Activated CD4-positive, alpha-beta T cell treated with anti-CD3 and anti-CD28 coated beads, Interleukin-2, amount 10 ng/mL, durations not matched to agents 7 days and 5 days (primary cell): ENCODE data around the gene LRIG1. TPM values are rescaled to one million over a fixed set of nuclear protein-coding genes. Genes with fewer than 3 reads are reported as not detected.
"Not testable (repeated sequence)": the region's sequence is repeated elsewhere in the genome, so short reads cannot be mapped to it uniquely, and the experiment has no call there.

Experiments used
- CTCF ChIA-PET: fragments of 350-600 bp; sonication (Branson Sonifier 250); formaldehyde crosslinking; loops from one replicate; lab custom pipeline; 2021; ENCODE audit warnings: antibody characterized with exemption; lab: Charles Lee
- POLR2A ChIA-PET: fragments of 350-600 bp; sonication (Branson Sonifier 250); formaldehyde crosslinking; loops from one replicate; lab custom pipeline; 2021; ENCODE audit warnings: antibody characterized with exemption; lab: Charles Lee
- DNase-seq: peaks from one replicate; pipeline ENCODE4 v3.0.0-alpha.2; 2020
- H3K27ac Mint-ChIP-seq: one replicate; pipeline ENCODE4 v1.8.0; 2021; ENCODE audit warnings: mild to moderate bottlenecking, moderate library complexity, mixed read lengths
- H3K27me3 Mint-ChIP-seq: one replicate; pipeline ENCODE4 v1.8.0; 2021; ENCODE audit warnings: mixed read lengths
- H3K36me3 Mint-ChIP-seq: one replicate; pipeline ENCODE4 v1.8.0; 2021; ENCODE audit warnings: low read depth, mixed read lengths
- H3K4me1 Mint-ChIP-seq: one replicate; pipeline ENCODE4 v1.8.0; 2021; ENCODE audit warnings: mixed read lengths
- H3K4me3 Mint-ChIP-seq: one replicate; pipeline ENCODE4 v1.8.0; 2021; ENCODE audit warnings: mild to moderate bottlenecking, moderate library complexity, mixed read lengths
- H3K9me3 Mint-ChIP-seq: one replicate; pipeline ENCODE4 v1.8.0; 2021; ENCODE audit warnings: mixed read lengths
- total RNA-seq, 2 experiments: library from RNA; stranded (reverse); gene quantifications; one replicate each; pipeline ENCODE4 v1.2.3, GENCODE V29; 2021

Gene LRIG1
- total RNA-seq, 2 experiments from 2014 or later, result 26.1 to 26.4 TPM

- H3K4me1 Mint-ChIP-seq, result peaks cover 14% of the 10 kb centered on the region
- ChIA-PET POLR2A (no interaction called here), CTCF (no interaction called here)
- no peaks in the 10 kb centered on the region for H3K9me3 Mint-ChIP-seq
- H3K27ac Mint-ChIP-seq, result no peak overlapping the region
- DNase-seq, result no peak
- no peaks in the 10 kb centered on the region for H3K27me3 Mint-ChIP-seq
- H3K36me3 Mint-ChIP-seq, result peaks cover 13% of the 10 kb centered on the region
- H3K4me3 Mint-ChIP-seq, result no peak overlapping the region
These were observed 69.9 kb downstream of the LRIG1 start for GRCh38 chr3:66430876-66431275.

- Mint-ChIP-seq H3K36me3 (peaks cover 16% of the 10 kb centered on the region), H3K4me1 (peaks cover 9% of the 10 kb centered on the region), H3K27ac (no peak overlapping the region), H3K9me3 (peaks cover 4% of the 10 kb centered on the region), H3K4me3 (no peak overlapping the region), H3K27me3 (no peaks in the 10 kb centered on the region)
- CTCF ChIA-PET, result interaction anchor here (1.6 kb wide), 1 partner anchor 17 kb away, joined by 4 read pairs; no protein-coding TSS in a partner anchor
- POLR2A ChIA-PET, result no interaction called here
- DNase-seq, result no peak
These were observed 72.1 kb downstream of the LRIG1 start for GRCh38 chr3:66428733-66429132.

- Mint-ChIP-seq H3K36me3 (peaks cover 20% of the 10 kb centered on the region), H3K4me1 (peaks cover 1% of the 10 kb centered on the region), H3K4me3 (no peak overlapping the region), H3K9me3 (peaks cover 7% of the 10 kb centered on the region), H3K27me3 (no peaks in the 10 kb centered on the region), H3K27ac (no peak overlapping the region)
- ChIA-PET POLR2A (interaction anchor here (0.7 kb wide), 1 partner anchor 53 kb away, joined by 4 read pairs; no protein-coding TSS in a partner anchor), CTCF (interaction anchor here (1.6 kb wide), 1 partner anchor 17 kb away, joined by 4 read pairs; no protein-coding TSS in a partner anchor)
- DNase-seq, result no peak
These were observed 72.8 kb downstream of the LRIG1 start for GRCh38 chr3:66427951-66428474.

GRCh38 chr3:66427352-66427751 is 73.5 kb downstream of the LRIG1 start:
- ChIA-PET POLR2A (no interaction called here), CTCF (interaction anchor here (1.6 kb wide), 1 partner anchor 18 kb away, joined by 4 read pairs; no protein-coding TSS in a partner anchor)
- H3K4me1 Mint-ChIP-seq, result no peaks in the 10 kb centered on the region
- no peaks in the 10 kb centered on the region for H3K27me3 Mint-ChIP-seq
- H3K27ac Mint-ChIP-seq, result no peak overlapping the region
- DNase-seq, result no peak
- H3K9me3 Mint-ChIP-seq, result peaks cover 13% of the 10 kb centered on the region
- peaks cover 27% of the 10 kb centered on the region for H3K36me3 Mint-ChIP-seq
- H3K4me3 Mint-ChIP-seq, result no peak overlapping the region

GRCh38 chr3:66426135-66426534 is 74.7 kb downstream of the LRIG1 start:
- POLR2A ChIA-PET, result no interaction called here
- Mint-ChIP-seq H3K4me1 (no peaks in the 10 kb centered on the region), H3K9me3 (peaks cover 20% of the 10 kb centered on the region), H3K4me3 (no peak overlapping the region), H3K27ac (no peak overlapping the region), H3K27me3 (no peaks in the 10 kb centered on the region), H3K36me3 (peaks cover 33% of the 10 kb centered on the region)
- DNase-seq, result no peak
- CTCF ChIA-PET, result no interaction called here

GRCh38 chr3:66425576-66426114 is 75.2 kb downstream of the LRIG1 start:
- Mint-ChIP-seq H3K9me3 (peaks cover 24% of the 10 kb centered on the region), H3K27ac (no peak overlapping the region), H3K36me3 (peaks cover 34% of the 10 kb centered on the region), H3K4me1 (peaks cover under 1% of the 10 kb centered on the region), H3K4me3 (no peak overlapping the region), H3K27me3 (no peaks in the 10 kb centered on the region)
- ChIA-PET POLR2A (no interaction called here), CTCF (interaction anchor here (1.0 kb wide), 2 partner anchors 11 to 65 kb away, joined by 3 read pairs; no protein-coding TSS in a partner anchor)
- no peak for DNase-seq

- H3K4me1 Mint-ChIP-seq, result peaks cover 4% of the 10 kb centered on the region
These were observed 75.8 kb downstream of the LRIG1 start for GRCh38 chr3:66425032-66425431.

GRCh38 chr3:66423791-66424190 is 77.0 kb downstream of the LRIG1 start:
- Mint-ChIP-seq H3K27ac (no peak overlapping the region), H3K4me1 (peaks cover 6% of the 10 kb centered on the region), H3K36me3 (peaks cover 47% of the 10 kb centered on the region), H3K4me3 (no peak overlapping the region), H3K9me3 (peaks cover 33% of the 10 kb centered on the region), H3K27me3 (no peaks in the 10 kb centered on the region)
- CTCF ChIA-PET, result interaction anchor here (1.9 kb wide), 1 partner anchor 16 kb away, joined by 4 read pairs; no protein-coding TSS in a partner anchor
- POLR2A ChIA-PET, result no interaction called here
- DNase-seq, result no peak

More at GRCh38 chr3:66425032-66425431, 75.8 kb downstream of the LRIG1 start:
- Mint-ChIP-seq H3K27ac (no peak overlapping the region), H3K9me3 (peaks cover 30% of the 10 kb centered on the region), H3K4me3 (no peak overlapping the region), H3K27me3 (no peaks in the 10 kb centered on the region), H3K36me3 (peaks cover 40% of the 10 kb centered on the region)
- CTCF ChIA-PET, result interaction anchor here (1.0 kb wide), 2 partner anchors 11 to 66 kb away, joined by 3 read pairs; no protein-coding TSS in a partner anchor
- POLR2A ChIA-PET, result no interaction called here
- no peak for DNase-seq

- H3K27me3 Mint-ChIP-seq, H3K4me1 Mint-ChIP-seq, CTCF ChIA-PET, H3K4me3 Mint-ChIP-seq, H3K27ac Mint-ChIP-seq, DNase-seq, POLR2A ChIA-PET: not testable (repeated sequence)
- H3K36me3 Mint-ChIP-seq, result peaks cover 46% of the 10 kb centered on the region
- peaks cover 33% of the 10 kb centered on the region for H3K9me3 Mint-ChIP-seq
These were observed 78.9 kb downstream of the LRIG1 start for GRCh38 chr3:66421893-66422292.

- POLR2A ChIA-PET, DNase-seq, H3K4me1 Mint-ChIP-seq, H3K27me3 Mint-ChIP-seq, CTCF ChIA-PET, H3K4me3 Mint-ChIP-seq, H3K27ac Mint-ChIP-seq: not testable (repeated sequence)
- Mint-ChIP-seq H3K9me3 (peaks cover 33% of the 10 kb centered on the region), H3K36me3 (peaks cover 50% of the 10 kb centered on the region)
These were observed 79.7 kb downstream of the LRIG1 start for GRCh38 chr3:66421144-66421543.

- POLR2A ChIA-PET, result no interaction called here
These were observed 81.8 kb downstream of the LRIG1 start for GRCh38 chr3:66419036-66419435.

GRCh38 chr3:66418475-66418931 is 82.3 kb downstream of the LRIG1 start:
- Mint-ChIP-seq H3K36me3 (peaks cover 47% of the 10 kb centered on the region), H3K27ac (no peak overlapping the region), H3K27me3 (no peaks in the 10 kb centered on the region)

More at GRCh38 chr3:66419036-66419435, 81.8 kb downstream of the LRIG1 start:
- Mint-ChIP-seq H3K4me1 (peaks cover 8% of the 10 kb centered on the region), H3K36me3 (peaks cover 48% of the 10 kb centered on the region), H3K27ac (peak overlapping the region; percentile 19), H3K27me3 (no peaks in the 10 kb centered on the region), H3K9me3 (peaks cover 30% of the 10 kb centered on the region), H3K4me3 (no peak overlapping the region)
- DNase-seq, result no peak
- CTCF ChIA-PET, result interaction anchor here (1.2 kb wide), 1 partner anchor 11 kb away, joined by 3 read pairs; no protein-coding TSS in a partner anchor

More at GRCh38 chr3:66418475-66418931, 82.3 kb downstream of the LRIG1 start:
- Mint-ChIP-seq H3K4me1 (peaks cover 8% of the 10 kb centered on the region), H3K4me3 (no peak overlapping the region), H3K9me3 (peaks cover 27% of the 10 kb centered on the region)
- ChIA-PET CTCF (interaction anchor here (1.2 kb wide), 1 partner anchor 10 kb away, joined by 3 read pairs; no protein-coding TSS in a partner anchor), POLR2A (no interaction called here)
- no peak for DNase-seq
